Coronary artery (tissue), 2 donors: Measurements from ENCODE around the gene RSPH6A.

Source experiments
- DNase-seq: peaks from one replicate; pipeline ENCODE4 v3.0.0-alpha.2; 2017; ENCODE audit warnings: low spot score
- H3K27ac ChIP-seq, 2 donors: fragments of 200-600 bp; sonication (generic); one replicate each; pipeline ENCODE4 v1.5.1; 2016 to 2019
- H3K4me3 ChIP-seq: fragments of 200-600 bp; sonication (generic); 2 replicates; pipeline ENCODE4 v1.5.1; 2016; ENCODE audit warnings: mild to moderate bottlenecking, moderate library complexity
- TF ChIP-seq, protein P1 (sequence below): fragments of 200-600 bp; sonication (generic); IDR thresholded peaks from one replicate; pipeline ENCODE4 v1.5.1; 2019; ENCODE audit warnings: antibody characterized with exemption

RSPH6A gene

GRCh38 chr19:45825263-45825605 lies 10.1 kb upstream of the RSPH6A start:
- Histone ChIP-seq H3K27ac (no peak overlapping the region), H3K4me3 (no peak overlapping the region)
- TF ChIP-seq, protein P1, sequence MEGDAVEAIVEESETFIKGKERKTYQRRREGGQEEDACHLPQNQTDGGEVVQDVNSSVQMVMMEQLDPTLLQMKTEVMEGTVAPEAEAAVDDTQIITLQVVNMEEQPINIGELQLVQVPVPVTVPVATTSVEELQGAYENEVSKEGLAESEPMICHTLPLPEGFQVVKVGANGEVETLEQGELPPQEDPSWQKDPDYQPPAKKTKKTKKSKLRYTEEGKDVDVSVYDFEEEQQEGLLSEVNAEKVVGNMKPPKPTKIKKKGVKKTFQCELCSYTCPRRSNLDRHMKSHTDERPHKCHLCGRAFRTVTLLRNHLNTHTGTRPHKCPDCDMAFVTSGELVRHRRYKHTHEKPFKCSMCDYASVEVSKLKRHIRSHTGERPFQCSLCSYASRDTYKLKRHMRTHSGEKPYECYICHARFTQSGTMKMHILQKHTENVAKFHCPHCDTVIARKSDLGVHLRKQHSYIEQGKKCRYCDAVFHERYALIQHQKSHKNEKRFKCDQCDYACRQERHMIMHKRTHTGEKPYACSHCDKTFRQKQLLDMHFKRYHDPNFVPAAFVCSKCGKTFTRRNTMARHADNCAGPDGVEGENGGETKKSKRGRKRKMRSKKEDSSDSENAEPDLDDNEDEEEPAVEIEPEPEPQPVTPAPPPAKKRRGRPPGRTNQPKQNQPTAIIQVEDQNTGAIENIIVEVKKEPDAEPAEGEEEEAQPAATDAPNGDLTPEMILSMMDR = no peak
- DNase-seq = no peak

DNA sequence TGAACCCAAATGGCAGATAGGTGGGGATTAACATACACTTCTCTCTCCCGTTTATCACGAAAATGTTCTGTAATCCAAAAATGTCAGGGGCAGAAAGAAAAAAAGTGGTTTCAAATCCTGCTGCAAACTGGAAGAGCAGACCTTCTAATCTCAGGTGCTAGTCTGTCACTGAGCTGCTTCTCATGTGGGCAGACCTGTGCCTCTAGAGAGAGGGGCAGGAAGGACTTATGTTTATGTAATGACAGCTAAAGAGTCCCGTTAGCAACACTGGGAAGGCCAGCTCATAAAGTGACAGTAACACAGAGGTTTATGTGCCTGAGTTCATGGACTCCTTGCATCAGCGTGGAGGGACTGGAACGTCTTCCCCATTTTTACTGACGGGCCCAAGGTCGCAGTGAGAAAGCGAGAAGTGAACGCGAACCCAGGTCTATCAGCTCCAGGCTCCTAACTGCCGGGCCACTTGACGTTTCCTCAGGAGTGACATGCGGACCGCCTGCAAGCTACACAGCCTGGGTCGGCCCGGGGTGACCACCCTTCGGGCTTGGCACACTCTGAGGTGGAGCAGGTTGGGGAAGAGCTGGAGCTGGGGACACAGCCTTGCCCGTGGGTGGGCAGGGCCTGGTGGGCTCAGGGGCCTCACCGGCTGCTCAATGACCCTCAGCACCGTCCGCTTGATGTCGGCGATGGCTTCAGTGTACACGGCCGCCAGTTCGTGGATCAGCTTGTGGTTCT lies 9.6 kb upstream of the RSPH6A start:
- TF ChIP-seq, protein P1 = no peak
- DNase-seq = no peak
- H3K4me3 ChIP-seq = no peak overlapping the region
- no peak overlapping the region for H3K27ac ChIP-seq

DNA sequence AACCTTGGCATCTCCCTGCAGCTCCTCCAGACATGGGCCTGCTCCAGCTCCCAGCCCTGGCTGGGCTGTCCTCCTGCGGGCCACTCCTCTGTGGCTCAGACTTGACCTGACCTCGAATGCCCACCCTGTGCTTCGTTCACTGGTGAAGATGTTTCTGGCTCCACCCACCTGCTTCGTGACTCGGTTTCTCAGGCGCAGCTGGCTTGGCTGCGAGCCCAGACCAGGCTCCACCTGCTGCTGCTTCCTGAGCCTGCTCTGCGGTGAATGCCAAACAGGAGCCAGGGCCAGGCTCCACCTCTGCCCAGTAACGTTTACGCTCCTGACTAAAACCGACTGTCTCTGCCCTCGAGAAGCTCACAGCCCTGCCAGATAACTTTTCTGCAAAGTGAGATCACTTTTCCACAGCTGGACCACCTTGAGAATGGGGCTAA lies 8.9 kb upstream of the RSPH6A start:
- TF ChIP-seq, protein P1 = no peak
- Histone ChIP-seq H3K4me3 (no peak overlapping the region), H3K27ac (no peak overlapping the region)
- DNase-seq = no peak

GRCh38 chr19:45823182-45823581 lies 8.1 kb upstream of the RSPH6A start:
- TF ChIP-seq, protein P1 = no peak

DNA sequence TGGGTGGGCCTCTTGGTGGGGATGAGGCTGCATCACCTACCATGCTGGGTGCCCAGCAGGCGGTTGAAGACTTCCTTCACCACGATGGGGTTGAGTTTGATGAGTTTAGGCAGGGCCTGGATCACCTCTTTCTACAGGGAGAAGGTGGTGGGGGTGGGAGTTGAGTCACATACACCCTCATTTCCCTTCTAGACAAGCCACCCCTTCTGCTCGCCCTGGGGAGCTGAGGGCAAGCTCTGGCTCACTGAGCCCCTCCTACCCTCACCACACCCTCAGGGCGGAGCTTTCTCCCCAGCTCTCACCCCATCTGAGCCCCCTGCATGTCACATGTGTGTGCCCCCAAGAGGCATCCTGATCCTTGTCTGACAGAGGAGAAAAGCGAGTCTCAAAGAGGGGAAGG lies 7.6 kb upstream of the RSPH6A start:
- TF ChIP-seq, protein P1 = no peak
- Histone ChIP-seq H3K27ac (no peak overlapping the region), H3K4me3 (no peak overlapping the region)
- no peak for DNase-seq

More at GRCh38 chr19:45823182-45823581, 8.1 kb upstream of the RSPH6A start:
- H3K4me3 ChIP-seq = no peak overlapping the region
- no peak overlapping the region for H3K27ac ChIP-seq
- DNase-seq = no peak

- no peak overlapping the region for H3K27ac ChIP-seq
- TF ChIP-seq, protein P1 = no peak
- H3K4me3 ChIP-seq = no peak overlapping the region
- no peak for DNase-seq
Measured at GRCh38 chr19:45821570-45821969, 6.5 kb upstream of the RSPH6A start.

DNA sequence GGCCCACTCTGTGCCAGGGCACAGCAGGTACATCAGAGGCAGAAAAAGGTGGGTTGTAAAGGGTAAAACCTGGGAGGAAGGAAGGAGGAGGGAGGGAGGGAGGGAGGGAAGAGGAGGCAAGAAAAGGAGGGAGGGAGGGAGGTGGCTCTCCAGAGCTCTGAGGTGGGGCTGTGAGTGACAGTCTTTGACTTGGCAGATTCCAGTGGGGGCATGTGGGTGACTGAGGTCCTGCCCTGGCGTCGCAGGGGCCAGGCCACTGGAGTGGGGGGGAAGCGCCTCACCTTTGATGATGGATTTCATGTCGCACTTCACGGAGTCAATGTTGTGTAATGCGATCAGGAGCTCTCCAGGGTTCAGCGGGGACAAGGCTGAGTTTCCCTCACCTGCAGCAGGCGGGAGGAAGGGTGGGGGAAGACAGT lies 6.0 kb upstream of the RSPH6A start:
- Histone ChIP-seq H3K4me3 (no peak overlapping the region), H3K27ac (no peak overlapping the region)
- TF ChIP-seq, protein P1 = no peak
- no peak for DNase-seq
